Measurements from ENCODE around the gene PRKCSH. TPM values are rescaled to one million over a fixed set of nuclear protein-coding genes. Genes with fewer than 3 reads are reported as not detected.
"Not testable (repeated sequence)": the region's sequence is repeated elsewhere in the genome, so short reads cannot be mapped to it uniquely, and the experiment has no call there.

Gene PRKCSH, protein sequence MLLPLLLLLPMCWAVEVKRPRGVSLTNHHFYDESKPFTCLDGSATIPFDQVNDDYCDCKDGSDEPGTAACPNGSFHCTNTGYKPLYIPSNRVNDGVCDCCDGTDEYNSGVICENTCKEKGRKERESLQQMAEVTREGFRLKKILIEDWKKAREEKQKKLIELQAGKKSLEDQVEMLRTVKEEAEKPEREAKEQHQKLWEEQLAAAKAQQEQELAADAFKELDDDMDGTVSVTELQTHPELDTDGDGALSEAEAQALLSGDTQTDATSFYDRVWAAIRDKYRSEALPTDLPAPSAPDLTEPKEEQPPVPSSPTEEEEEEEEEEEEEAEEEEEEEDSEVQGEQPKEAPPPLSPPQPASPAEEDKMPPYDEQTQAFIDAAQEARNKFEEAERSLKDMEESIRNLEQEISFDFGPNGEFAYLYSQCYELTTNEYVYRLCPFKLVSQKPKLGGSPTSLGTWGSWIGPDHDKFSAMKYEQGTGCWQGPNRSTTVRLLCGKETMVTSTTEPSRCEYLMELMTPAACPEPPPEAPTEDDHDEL
- 136 and 164 TPM in 2 replicates for total RNA-seq (2014; rRNA removed; shearing (Covaris generic))

GRCh38 chr19:11435057-11435832, at the start of gene PRKCSH, which contains the start of gene ODAD3:
PRKCSH (plus strand) TSS chr19:11435635; CDS start chr19:11436118, 483 bp downstream.
ODAD3 (minus strand) TSS chr19:11435121; CDS start chr19:11435016, 105 bp downstream.
- Histone ChIP-seq H3K4me3 (peak within 1 kb of the TSS; percentile 82), H3K27ac (peak within 1 kb of the TSS; percentile 69), H3K9me3 (replicated peaks) (no peaks in the 10 kb centered on the region), H3K4me1 (no peaks in the 10 kb centered on the region), H3K27me3 (no peaks in the 10 kb centered on the region), H3K36me3 (peaks cover 10% of the 10 kb centered on the region)
- DNase-seq, result peak; percentile 99

DNA sequence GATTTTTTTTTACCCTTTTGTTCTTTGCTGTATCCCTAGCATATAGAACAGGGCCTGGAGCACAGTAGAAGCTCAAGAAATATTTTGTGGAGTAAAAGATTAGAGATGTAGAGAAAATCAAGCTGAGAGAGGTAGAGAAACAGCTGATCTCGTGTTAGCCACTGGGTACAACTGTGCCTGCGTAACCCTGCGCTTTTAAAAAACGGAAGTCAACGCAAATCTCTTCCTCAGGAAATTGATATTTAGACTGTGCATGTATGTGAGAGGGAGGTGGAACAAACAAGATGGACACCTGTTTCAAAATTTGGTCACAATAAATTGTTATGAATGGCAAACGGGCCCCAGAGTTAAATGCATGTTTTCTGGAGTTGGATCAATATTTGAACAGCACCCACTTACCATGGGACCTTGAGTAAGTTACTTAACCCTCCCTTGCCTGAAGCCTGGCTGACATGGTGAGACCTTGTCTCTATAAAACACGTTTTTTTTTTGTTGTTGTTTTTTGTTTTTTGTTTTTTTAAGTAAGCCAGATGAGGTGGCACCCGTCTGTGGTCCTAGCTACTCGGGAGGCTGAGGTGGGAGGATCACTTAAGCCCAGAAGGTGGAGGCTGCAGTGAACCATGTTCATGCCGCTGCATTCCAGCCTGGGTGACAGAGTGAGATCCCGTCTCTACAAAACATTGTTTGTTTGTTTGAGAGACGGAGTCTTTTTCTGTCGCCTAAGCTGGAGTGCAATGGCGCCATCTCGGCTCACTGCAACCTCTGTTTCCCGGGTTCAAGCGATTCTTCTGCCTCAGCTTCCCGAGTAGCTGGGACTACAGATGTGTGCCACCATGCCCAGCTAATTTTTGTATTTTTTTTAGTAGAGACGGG, 48.0 kb upstream of the PRKCSH start:
- no peaks in the 10 kb centered on the region for H3K9me3 ChIP-seq (replicated peaks)
- no peaks in the 10 kb centered on the region for H3K27me3 ChIP-seq
- no peak overlapping the region for H3K27ac ChIP-seq
- H3K4me1 ChIP-seq, result no peaks in the 10 kb centered on the region
- H3K36me3 ChIP-seq, result no peaks in the 10 kb centered on the region
- H3K4me3 ChIP-seq, result no peak overlapping the region
- no peak for DNase-seq

- H3K27ac ChIP-seq, result no peak overlapping the region
- H3K4me3 ChIP-seq, result no peak overlapping the region
- no peak for DNase-seq
- no peaks in the 10 kb centered on the region for H3K36me3 ChIP-seq
- H3K27me3 ChIP-seq, result no peaks in the 10 kb centered on the region
- no peaks in the 10 kb centered on the region for H3K9me3 ChIP-seq (replicated peaks)
- H3K4me1 ChIP-seq, result no peaks in the 10 kb centered on the region
Measured at GRCh38 chr19:11390359-11390758, 45.1 kb upstream of the PRKCSH start.

- Histone ChIP-seq H3K27me3 (no peaks in the 10 kb centered on the region), H3K27ac (no peak overlapping the region), H3K36me3 (no peaks in the 10 kb centered on the region), H3K9me3 (replicated peaks) (no peaks in the 10 kb centered on the region), H3K4me1 (no peaks in the 10 kb centered on the region), H3K4me3 (no peak overlapping the region)
- DNase-seq, result no peak
Measured at GRCh38 chr19:11390933-11391680, 44.3 kb upstream of the PRKCSH start.

DNA sequence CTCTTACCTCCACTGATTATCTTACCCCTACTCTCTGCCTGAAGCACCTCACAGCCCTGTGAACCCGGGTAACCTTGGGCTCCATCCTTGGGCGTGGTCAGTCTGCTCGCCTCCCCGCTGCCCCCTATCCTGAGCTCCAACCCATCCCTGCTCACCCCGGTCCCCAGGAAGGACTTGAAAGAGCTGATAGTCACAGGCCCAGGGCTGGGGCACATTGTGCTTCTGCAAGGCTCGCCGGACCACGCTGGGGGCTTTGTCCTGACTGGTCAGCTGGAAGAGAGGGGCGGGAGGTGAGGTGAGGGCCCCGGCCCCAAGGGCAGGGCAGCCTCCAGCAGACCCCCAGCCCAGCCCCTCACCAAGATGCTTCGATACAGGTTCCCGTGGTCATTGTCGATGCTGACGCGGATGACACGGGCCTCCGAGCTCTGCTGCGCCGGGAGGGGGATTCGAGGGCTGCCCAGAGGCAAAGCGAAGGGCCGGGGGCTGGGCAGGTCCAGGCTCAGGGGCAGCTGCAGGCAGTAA, 38.3 kb upstream of the PRKCSH start:
- Histone ChIP-seq H3K36me3 (no peaks in the 10 kb centered on the region), H3K27ac (no peak overlapping the region), H3K4me3 (no peak overlapping the region), H3K27me3 (no peaks in the 10 kb centered on the region), H3K9me3 (replicated peaks) (no peaks in the 10 kb centered on the region), H3K4me1 (no peaks in the 10 kb centered on the region)
- no peak for DNase-seq

DNA sequence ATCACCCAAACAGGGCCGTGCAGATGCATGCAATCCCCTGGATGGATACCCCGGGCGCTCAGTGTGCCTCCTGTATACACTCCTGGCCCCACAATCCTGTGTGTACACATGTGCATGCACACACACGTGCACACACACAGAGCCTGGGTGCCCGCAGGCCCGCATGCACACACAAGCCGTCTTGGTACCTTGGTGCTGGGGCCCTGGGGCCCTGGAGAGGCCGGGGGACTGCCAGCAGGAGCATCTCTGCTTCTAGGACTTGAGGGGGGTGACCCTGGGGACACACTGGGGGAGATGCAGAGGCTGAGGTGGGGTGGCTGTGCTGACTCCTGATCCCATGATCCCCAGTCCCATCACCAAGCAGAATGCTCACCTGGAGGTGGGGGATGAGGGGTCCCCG, 35.8 kb upstream of the PRKCSH start:
- Histone ChIP-seq H3K9me3 (replicated peaks) (no peaks in the 10 kb centered on the region), H3K27me3 (no peaks in the 10 kb centered on the region), H3K4me3 (no peak overlapping the region), H3K36me3 (no peaks in the 10 kb centered on the region), H3K4me1 (no peaks in the 10 kb centered on the region), H3K27ac (no peak overlapping the region)
- DNase-seq, result no peak

DNA sequence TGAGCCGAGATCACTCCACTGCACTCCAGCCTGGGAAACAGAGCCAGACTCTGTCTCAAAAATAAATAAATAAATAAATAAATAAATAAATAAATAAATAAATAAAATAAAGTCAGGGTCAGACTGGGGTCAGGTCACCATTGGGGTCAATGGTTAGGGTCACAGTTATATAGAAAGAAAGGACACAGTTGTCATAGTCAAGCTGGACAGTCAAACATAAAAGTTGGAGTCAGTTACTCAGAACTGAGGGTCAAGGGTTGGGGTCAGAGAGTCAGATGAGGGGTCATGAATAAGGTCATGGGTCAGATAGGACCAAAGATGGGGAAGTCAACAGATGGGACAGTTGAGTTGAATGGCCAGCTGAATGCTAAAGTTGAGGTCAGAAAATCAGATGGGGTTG, 34.6 kb upstream of the PRKCSH start:
- no peaks in the 10 kb centered on the region for H3K36me3 ChIP-seq
- no peak overlapping the region for H3K27ac ChIP-seq
- H3K4me1 ChIP-seq, result no peaks in the 10 kb centered on the region
- H3K27me3 ChIP-seq, result no peaks in the 10 kb centered on the region
- H3K9me3 ChIP-seq (replicated peaks), result no peaks in the 10 kb centered on the region
- DNase-seq, result no peak
- H3K4me3 ChIP-seq, result no peak overlapping the region

GRCh38 chr19:11401808-11402543, 33.5 kb upstream of the PRKCSH start:
- Histone ChIP-seq H3K27ac (no peak overlapping the region), H3K27me3 (no peaks in the 10 kb centered on the region), H3K36me3 (no peaks in the 10 kb centered on the region), H3K4me1 (no peaks in the 10 kb centered on the region), H3K4me3 (no peak overlapping the region), H3K9me3 (replicated peaks) (no peaks in the 10 kb centered on the region)
- DNase-seq, result no peak

DNA sequence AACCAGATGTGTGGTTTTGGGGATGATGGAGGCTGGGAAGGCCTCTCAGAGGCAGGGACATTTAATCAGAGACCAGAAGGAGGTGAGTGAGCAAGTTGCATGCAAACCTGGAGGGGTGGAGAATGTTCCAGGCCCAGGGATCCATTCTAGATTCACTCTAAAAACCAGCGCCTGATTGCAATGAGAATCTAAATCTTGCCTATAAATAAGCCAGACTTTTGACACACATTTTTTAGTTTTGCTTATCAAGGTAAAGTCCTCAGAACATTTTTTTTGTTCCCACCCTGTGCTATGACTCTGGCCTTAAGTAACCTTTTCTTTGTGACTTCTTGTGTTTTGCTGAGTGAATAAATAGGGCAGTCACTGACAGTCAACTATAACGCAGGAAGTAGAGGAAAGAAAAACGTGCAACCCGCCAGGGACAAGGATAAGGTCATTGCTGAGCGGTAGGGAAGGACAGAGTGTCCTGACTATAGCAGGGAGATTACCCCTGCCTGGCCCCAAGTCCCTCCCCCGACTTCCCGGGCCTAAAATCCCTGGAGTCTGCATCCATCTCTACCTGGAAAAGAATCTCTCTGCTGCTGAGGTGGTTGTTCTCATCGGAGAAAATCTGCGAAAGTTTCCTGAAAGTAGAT, 30.7 kb upstream of the PRKCSH start:
- H3K36me3 ChIP-seq, result no peaks in the 10 kb centered on the region
- no peak overlapping the region for H3K4me3 ChIP-seq

GRCh38 chr19:11405846-11406643, 29.4 kb upstream of the PRKCSH start:
- no peaks in the 10 kb centered on the region for H3K4me1 ChIP-seq
- H3K27ac ChIP-seq, result no peak overlapping the region
- H3K9me3 ChIP-seq (replicated peaks), result no peaks in the 10 kb centered on the region
- no peak for DNase-seq
- no peaks in the 10 kb centered on the region for H3K36me3 ChIP-seq
- no peak overlapping the region for H3K4me3 ChIP-seq
- no peaks in the 10 kb centered on the region for H3K27me3 ChIP-seq

More for the DNA sequence above, 30.7 kb upstream of the PRKCSH start:
- Histone ChIP-seq H3K4me1 (no peaks in the 10 kb centered on the region), H3K27me3 (no peaks in the 10 kb centered on the region), H3K9me3 (replicated peaks) (no peaks in the 10 kb centered on the region), H3K27ac (no peak overlapping the region)
- no peak for DNase-seq

DNA sequence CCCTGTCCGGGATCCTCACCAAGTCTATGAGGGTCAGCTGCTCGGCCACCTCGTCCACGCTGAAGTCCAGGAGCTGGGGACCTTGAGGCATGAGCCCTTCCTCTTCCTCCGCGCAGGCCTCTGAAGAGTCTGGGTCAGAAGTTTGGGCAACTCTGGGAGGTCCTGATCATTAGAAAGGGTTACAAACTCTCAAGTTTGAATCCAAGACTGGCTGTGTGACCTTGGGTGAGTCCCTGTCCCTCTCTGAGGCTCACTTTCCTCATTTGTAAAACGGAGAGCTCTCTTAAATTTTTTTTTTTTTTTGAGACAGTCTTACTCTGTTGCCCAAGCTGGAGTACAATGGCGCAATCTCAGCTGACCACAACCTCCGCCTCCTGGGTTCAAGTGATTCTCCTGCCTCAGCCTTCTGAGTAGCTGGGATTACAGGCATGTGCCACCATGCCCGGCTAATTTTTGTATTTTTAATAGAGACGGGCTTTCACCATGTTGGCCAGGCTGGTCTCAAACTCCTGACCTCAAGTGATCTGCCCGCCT, 28.7 kb upstream of the PRKCSH start:
- DNase-seq; H3K4me3 ChIP-seq; H3K36me3 ChIP-seq; H3K4me1 ChIP-seq; H3K27ac ChIP-seq; H3K27me3 ChIP-seq; H3K9me3 ChIP-seq (replicated peaks): not testable (repeated sequence)

DNA sequence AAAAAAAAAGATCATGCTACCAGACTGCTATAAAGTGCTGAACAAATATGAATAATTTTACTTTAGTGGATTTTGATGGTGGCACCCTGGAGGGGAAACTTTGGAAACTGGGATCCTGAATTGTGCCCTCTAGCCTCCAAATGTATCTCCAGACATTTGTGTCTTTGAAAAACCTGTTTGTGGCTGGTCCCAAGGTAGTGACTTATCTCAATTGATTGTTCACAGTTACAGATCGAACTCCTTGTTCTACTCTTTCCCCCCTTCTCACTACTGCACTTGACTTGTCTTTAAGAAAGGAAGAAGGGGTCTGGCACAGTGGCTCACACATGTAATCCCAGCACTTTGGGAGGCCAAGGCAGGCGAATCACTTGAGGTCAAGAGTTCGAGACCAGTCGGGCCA, 26.8 kb upstream of the PRKCSH start:
- Histone ChIP-seq H3K9me3 (replicated peaks) (no peaks in the 10 kb centered on the region), H3K27ac (no peak overlapping the region), H3K4me3 (no peak overlapping the region), H3K27me3 (no peaks in the 10 kb centered on the region), H3K4me1 (no peaks in the 10 kb centered on the region), H3K36me3 (no peaks in the 10 kb centered on the region)
- no peak for DNase-seq

Measured in SJCRH30 (cell line).